H1 (cell line): ENCODE data around the gene C16orf46. TPM values are rescaled to one million over a fixed set of nuclear protein-coding genes. Genes with fewer than 3 reads are reported as not detected.

Experiments used
- ASH2L ChIP-seq: fragments of 200-600, 300-600 bp; sonication (generic); IDR thresholded peaks from one replicate; pipeline ENCODE4 v1.7.1; 2017; ENCODE audit warnings: low read length
- HDAC2 ChIP-seq, 2 experiments: fragments of 300-600 bp in 1 of 2; sonication (generic) in 1 of 2; IDR thresholded peaks; 2 replicates each; pipeline ENCODE4 v1.6.1; 2011 to 2012; ENCODE audit warnings: low read depth in 2 of 2, low read length in 2 of 2, mild to moderate bottlenecking in 2 of 2, moderate library complexity in 2 of 2, borderline replicate concordance in 1 of 2, inconsistent platforms in 1 of 2
- KDM4A ChIP-seq: IDR thresholded peaks from one replicate; pipeline ENCODE4 v1.7.1; 2012; ENCODE audit warnings: low read depth, mild to moderate bottlenecking, moderate library complexity, low read length, inconsistent platforms; ENCODE audit not compliant: severe bottlenecking
- NANOG ChIP-seq: IDR thresholded peaks from 2 replicates; pipeline ENCODE4 v1.6.1; 2011; ENCODE audit warnings: low read length, low read depth, mild to moderate bottlenecking, inconsistent platforms; ENCODE audit not compliant: insufficient read depth, poor library complexity, severe bottlenecking
- POLR2AphosphoS5 ChIP-seq: IDR thresholded peaks from 2 replicates; pipeline ENCODE4 v1.6.1; 2011; ENCODE audit warnings: low read depth, low read length
- RBBP5 ChIP-seq: IDR thresholded peaks from 2 replicates; pipeline ENCODE4 v1.7.1; 2012; ENCODE audit warnings: low read depth, mild to moderate bottlenecking, inconsistent platforms, low read length, moderate library complexity, borderline replicate concordance
- SIN3A ChIP-seq, 2 experiments: IDR thresholded peaks in 1 of 2; conservative IDR thresholded peaks in 1 of 2; 2 replicates each; pipeline ENCODE4 v1.6.1; 2011 to 2012; ENCODE audit warnings: low read length in 2 of 2, improper control_type of control experiment in 1 of 2, low read depth in 1 of 2, mild to moderate bottlenecking in 1 of 2
- TBP ChIP-seq: IDR thresholded peaks from 2 replicates; pipeline ENCODE4 v1.6.1; 2011; ENCODE audit warnings: low read depth, low read length, improper control_type of control experiment
- polyA plus RNA-seq, 7 experiments: library from polyadenylated mRNA; depleted of rRNA in 3 of 7; stranded (reverse) in 5 of 7; unstranded in 2 of 7; fragments of >200 nt in 5 of 7; fragments of 200-250 nt in 2 of 7; gene quantifications; 1 replicate in 5 of 7; 2 replicates in 1 of 7; 4 replicates in 1 of 7; pipeline versions ENCODE4 v1.2.1 to v1.2.3, GENCODE V29; 2011 to 2013; ENCODE audit warnings: missing spikeins in 2 of 7, mixed read lengths in 2 of 7
- total RNA-seq: library from RNA; stranded (reverse); fragmentation: NEBNext Ultra II Directional; extraction: Animal tissue kit (Norgen Biotek cat#: 25700); gene quantifications from 2 replicates; pipeline ENCODE4 v1.2.1, GENCODE V29; 2021

The C16orf46 gene
- total and polyA plus RNA-seq, 2 of the 8 experiments (the other 6 are each of a cell fraction or from before 2014, with no cell fraction given): 0.48 to 0.60 TPM

DNA sequence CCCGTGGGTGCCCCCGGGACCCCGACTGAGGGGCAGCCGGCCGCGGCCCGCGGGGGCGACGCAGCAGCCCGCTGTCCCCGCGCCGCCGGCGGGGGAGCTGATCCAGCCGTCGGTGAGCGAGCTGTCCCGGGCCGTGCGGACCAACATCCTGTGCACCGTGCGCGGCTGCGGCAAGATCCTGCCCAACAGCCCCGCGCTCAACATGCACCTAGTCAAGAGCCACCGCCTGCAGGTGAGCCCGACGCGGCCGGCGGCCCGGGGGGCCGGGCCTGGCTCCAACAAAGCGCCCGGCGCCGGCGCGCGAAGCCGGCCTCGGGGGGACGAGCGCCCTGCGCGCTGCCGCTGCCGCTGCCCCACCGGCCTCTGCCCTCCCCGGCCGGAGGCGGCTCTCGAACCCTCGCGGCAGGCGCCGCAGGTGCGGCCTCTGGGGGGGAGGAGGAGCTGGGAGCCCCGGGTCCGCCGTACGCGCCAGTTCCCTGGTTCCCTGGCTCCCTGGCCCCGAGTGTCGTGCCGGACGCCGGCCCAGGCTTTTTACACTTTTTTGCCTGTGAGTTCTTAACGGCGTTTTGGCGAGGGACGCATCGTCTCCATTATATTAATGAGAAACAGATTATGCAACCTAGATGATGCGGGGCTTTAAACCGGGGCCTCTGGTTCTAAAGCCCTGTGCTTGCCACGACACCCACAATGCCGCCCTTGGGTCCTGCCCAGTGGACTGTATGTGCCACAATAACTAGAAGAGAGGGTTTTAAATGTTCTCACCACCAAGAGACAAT lies 40.9 kb downstream of the C16orf46 start (continued):
- peak; percentile 29; the same call in 1 of the 2 replicates for TF ChIP-seq TBP
- TF ChIP-seq RBBP5: 0 out of 2 replicates have a peak, but pooled peaks have one; percentile 44
- TF ChIP-seq POLR2AphosphoS5: no peak
- TF ChIP-seq HDAC2 (IDR thresholded peaks at IDR 0.05; ENCODE audit: borderline replicate concordance in 1 of 2, low read depth in 2 of 2, low read length in 2 of 2): no peak
- no peak for TF ChIP-seq NANOG
- peak; percentile 24 for TF ChIP-seq KDM4A
- peak; percentile 39 for TF ChIP-seq ASH2L
- TF ChIP-seq SIN3A (conservative IDR thresholded peaks at IDR 0.05 in 1 of 2, IDR thresholded peaks at IDR 0.05 in 1 of 2; ENCODE audit: low read depth in 1 of 2, low read length in 2 of 2): 0 out of 4 replicates have a peak, but pooled peaks of 1 of the 2 experiments have one; percentile 40
